Neural progenitor cell (in vitro differentiated cells): Measurements from ENCODE around the gene PDE9A. TPM values are rescaled to one million over a fixed set of nuclear protein-coding genes. Genes with fewer than 3 reads are reported as not detected.

Experiments
- DNase-seq: peaks from one replicate; pipeline ENCODE4 v3.0.0-alpha.2; 2016; ENCODE audit warnings: low spot score
- H2AFZ ChIP-seq: fragments of 200-600 bp; sonication (generic); replicated peaks from 2 replicates; pipeline ENCODE4 v1.6.1; 2016; ENCODE audit warnings: antibody characterized with exemption
- H3F3A ChIP-seq: fragments of 200-600 bp; sonication (generic); 2 replicates; pipeline ENCODE4 v1.6.1; 2016; ENCODE audit warnings: antibody characterized with exemption, low read depth
- H3K27ac ChIP-seq: fragments of 200-600 bp; sonication (generic); 2 replicates; pipeline ENCODE4 v1.5.1; 2016; ENCODE audit warnings: mild to moderate bottlenecking
- H3K27me3 ChIP-seq: fragments of 200-600 bp; sonication (generic); 2 replicates; pipeline ENCODE4 v1.6.1; 2016; ENCODE audit warnings: mild to moderate bottlenecking, moderate library complexity
- H3K36me3 ChIP-seq: fragments of 200-600 bp; sonication (generic); 2 replicates; pipeline ENCODE4 v1.5.1; 2016
- H3K4me1 ChIP-seq: fragments of 200-600 bp; sonication (generic); 2 replicates; pipeline ENCODE4 v1.6.1; 2016; ENCODE audit warnings: mixed run types
- H3K4me2 ChIP-seq: fragments of 200-600 bp; sonication (generic); 2 replicates; pipeline ENCODE4 v1.6.1; 2016
- H3K4me3 ChIP-seq: fragments of 200-600 bp; sonication (generic); 2 replicates; pipeline ENCODE4 v1.5.1; 2016
- H3K79me2 ChIP-seq: fragments of 200-600 bp; sonication (generic); 2 replicates; pipeline ENCODE4 v1.6.1; 2016; ENCODE audit warnings: low read depth
- H3K9ac ChIP-seq: fragments of 200-600 bp; sonication (generic); 2 replicates; pipeline ENCODE4 v1.6.1; 2016
- H3K9me3 ChIP-seq: fragments of 200-600 bp; sonication (generic); 2 replicates; pipeline ENCODE4 v1.5.1; 2016; ENCODE audit warnings: low read depth
- H4K20me1 ChIP-seq: fragments of 200-600 bp; sonication (generic); 2 replicates; pipeline ENCODE4 v1.6.1; 2016; ENCODE audit warnings: low read depth
- H3K27ac Mint-ChIP-seq: 3 replicates; pipeline ENCODE4 v1.8.0; 2021; ENCODE audit warnings: mixed read lengths
- H3K27me3 Mint-ChIP-seq: 2 replicates; pipeline ENCODE4 v1.8.0; 2022; ENCODE audit warnings: low read depth, mild to moderate bottlenecking, inconsistent platforms, moderate library complexity, mixed read lengths; ENCODE audit not compliant: insufficient read depth
- H3K36me3 Mint-ChIP-seq: 3 replicates; pipeline ENCODE4 v1.8.0; 2021; ENCODE audit warnings: mixed read lengths
- H3K4me1 Mint-ChIP-seq: 3 replicates; pipeline ENCODE4 v1.8.0; 2021; ENCODE audit warnings: mixed read lengths
- H3K4me3 Mint-ChIP-seq: 3 replicates; pipeline ENCODE4 v1.8.0; 2021; ENCODE audit warnings: mild to moderate bottlenecking, moderate library complexity, mixed read lengths
- H3K9me3 Mint-ChIP-seq: 3 replicates; pipeline ENCODE4 v1.8.0; 2020; ENCODE audit warnings: mixed read lengths
- CTCF ChIP-seq: fragments of 200-600 bp; sonication (generic); IDR thresholded peaks from 2 replicates; pipeline ENCODE4 v1.5.1; 2017; ENCODE audit warnings: antibody characterized with exemption, mild to moderate bottlenecking
- EZH2 ChIP-seq: fragments of 200-600 bp; sonication (generic); IDR thresholded peaks from 2 replicates; pipeline ENCODE4 v1.6.1; 2017; ENCODE audit warnings: antibody characterized with exemption, mild to moderate bottlenecking, moderate library complexity
- EZH2phosphoT487 ChIP-seq: fragments of 200-600 bp; sonication (generic); IDR thresholded peaks from 2 replicates; pipeline ENCODE4 v1.6.1; 2017; ENCODE audit warnings: antibody characterized with exemption
- total RNA-seq: library from RNA; depleted of rRNA; stranded (reverse); fragments of >200 nt; gene quantifications from 2 replicates; pipeline ENCODE4 v1.2.3, GENCODE V29; 2015; ENCODE audit warnings: low replicate concordance

PDE9A gene
- total RNA-seq, 1 donor from 2014 or later, result 41.0 TPM

GRCh38 chr21:42787613-42788012 is 134.2 kb downstream of the PDE9A start:
- DNase-seq, result no peak
- Mint-ChIP-seq H3K4me1 (peaks cover 17% of the 10 kb centered on the region), H3K9me3 (peaks cover 9% of the 10 kb centered on the region), H3K36me3 (no peaks in the 10 kb centered on the region), H3K27ac (no peak overlapping the region), H3K27me3 (peaks cover 8% of the 10 kb centered on the region), H3K4me3 (no peak overlapping the region)
- Histone ChIP-seq H3K9me3 (no peaks in the 10 kb centered on the region), H4K20me1 (no peaks in the 10 kb centered on the region), H3K4me2 (no peak overlapping the region), H3F3A (no peaks in the 10 kb centered on the region), H3K27ac (no peak overlapping the region), H3K4me1 (peaks cover 13% of the 10 kb centered on the region), H3K9ac (no peak overlapping the region), H2AFZ (no peak overlapping the region), H3K27me3 (peaks cover 8% of the 10 kb centered on the region), H3K79me2 (no peaks in the 10 kb centered on the region), H3K36me3 (no peaks in the 10 kb centered on the region), H3K4me3 (no peak overlapping the region)
- TF ChIP-seq EZH2 (no peak), CTCF (no peak), EZH2phosphoT487 (no peak)

GRCh38 chr21:42790520-42791065 is 137.2 kb downstream of the PDE9A start:
- no peaks in the 10 kb centered on the region for H4K20me1 ChIP-seq
- DNase-seq, result no peak
- Mint-ChIP-seq H3K4me3 (no peak overlapping the region), H3K27ac (no peak overlapping the region), H3K9me3 (peaks cover 9% of the 10 kb centered on the region), H3K36me3 (no peaks in the 10 kb centered on the region), H3K27me3 (peaks cover 8% of the 10 kb centered on the region), H3K4me1 (peaks cover 4% of the 10 kb centered on the region)
- no peak overlapping the region for H2AFZ ChIP-seq
- no peak overlapping the region for H3K27ac ChIP-seq
- H3K4me1 ChIP-seq, result no peaks in the 10 kb centered on the region
- H3K9me3 ChIP-seq, result no peaks in the 10 kb centered on the region
- H3F3A ChIP-seq, result no peaks in the 10 kb centered on the region
- no peaks in the 10 kb centered on the region for H3K27me3 ChIP-seq
- no peaks in the 10 kb centered on the region for H3K79me2 ChIP-seq
- no peak for TF ChIP-seq EZH2phosphoT487
- TF ChIP-seq EZH2, result no peak
- no peak for TF ChIP-seq CTCF
- no peaks in the 10 kb centered on the region for H3K36me3 ChIP-seq
- no peak overlapping the region for H3K9ac ChIP-seq
- H3K4me2 ChIP-seq, result no peak overlapping the region
- no peak overlapping the region for H3K4me3 ChIP-seq

GRCh38 chr21:42793774-42794173 is 140.4 kb downstream of the PDE9A start:
- Mint-ChIP-seq H3K27me3 (peaks cover 8% of the 10 kb centered on the region), H3K4me1 (peaks cover 9% of the 10 kb centered on the region), H3K27ac (no peak overlapping the region), H3K4me3 (no peak overlapping the region), H3K9me3 (peaks cover 3% of the 10 kb centered on the region), H3K36me3 (no peaks in the 10 kb centered on the region)
- H3K9ac ChIP-seq, result no peak overlapping the region
- no peaks in the 10 kb centered on the region for H3K79me2 ChIP-seq
- no peak for DNase-seq
- no peak overlapping the region for H3K27ac ChIP-seq
- no peak for TF ChIP-seq EZH2phosphoT487
- no peak for TF ChIP-seq EZH2
- TF ChIP-seq CTCF, result no peak
- H4K20me1 ChIP-seq, result no peaks in the 10 kb centered on the region
- no peaks in the 10 kb centered on the region for H3K9me3 ChIP-seq
- H3K27me3 ChIP-seq, result no peaks in the 10 kb centered on the region
- no peaks in the 10 kb centered on the region for H3K36me3 ChIP-seq
- no peak overlapping the region for H3K4me3 ChIP-seq
- no peaks in the 10 kb centered on the region for H3F3A ChIP-seq
- H3K4me1 ChIP-seq, result no peaks in the 10 kb centered on the region
- no peak overlapping the region for H3K4me2 ChIP-seq
- no peak overlapping the region for H2AFZ ChIP-seq
